ENCODE results near the gene NISCH.

Gene NISCH

GRCh38 chr3:52477076-52477795, 21.8 kb downstream of the NISCH start:
- Histone ChIP-seq H3K9me3 (ENCODE audit: control insufficient read depth, low read length) (no peaks in the 10 kb centered on the region), H3K79me1 (replicated peaks; ENCODE audit: low read length, poor library complexity, severe bottlenecking) (peaks cover 57% of the 10 kb centered on the region), H2BK5ac (ENCODE audit: low read depth, low read length, poor library complexity, severe bottlenecking) (no peak overlapping the region), H2BK12ac (ENCODE audit: low read length in 2 of 2) (no peak overlapping the region), H3K4me3 (ENCODE audit: insufficient read depth in 1 of 2, low read depth in 1 of 2, low read length in 2 of 2) (no peak overlapping the region), H3K36me3 (ENCODE audit: control insufficient read depth in 1 of 2, insufficient read depth in 2 of 2, low read depth in 1 of 2, low read length in 2 of 2) (peaks cover 93 to 95% of the 10 kb centered on the region in 2 experiments), H3K18ac (ENCODE audit: low read depth in 1 of 2, low read length in 2 of 2) (no peak overlapping the region), H3K4ac (ENCODE audit: low read depth in 1 of 2, low read length in 2 of 2) (no peak overlapping the region), H4K91ac (ENCODE audit: low read length) (no peak overlapping the region), H3K23ac (ENCODE audit: low read length in 2 of 2) (no peak overlapping the region), H3K27me3 (ENCODE audit: control insufficient read depth in 1 of 2, insufficient read depth in 1 of 2, low read length in 2 of 2) (no peaks in the 10 kb centered on the region), H2BK15ac (ENCODE audit: low read depth, poor library complexity, severe bottlenecking) (no peak overlapping the region), H3K27ac (ENCODE audit: low read length, poor library complexity, severe bottlenecking) (no peak overlapping the region), H3K14ac (ENCODE audit: low read length in 2 of 2) (no peak overlapping the region), H3K9ac (ENCODE audit: low read length) (no peak overlapping the region), H2AK5ac (ENCODE audit: low read length, severe bottlenecking) (no peak overlapping the region), H3K4me2 (ENCODE audit: low read length, poor library complexity, severe bottlenecking) (no peak overlapping the region), H2BK120ac (ENCODE audit: low read depth, low read length) (no peak overlapping the region), H2AFZ (ENCODE audit: low read depth, low read length) (no peak overlapping the region), H3K4me1 (ENCODE audit: control insufficient read depth, insufficient read depth, low read depth, low read length) (no peaks in the 10 kb centered on the region), H4K8ac (ENCODE audit: low read length) (no peak overlapping the region)
- WGBS: 96% methylated on average over 16 of the region's 16 CpGs
- DNase-seq: no peak

- Histone ChIP-seq H3K9ac (ENCODE audit: low read length) (no peak overlapping the region), H2BK12ac (ENCODE audit: low read length in 2 of 2) (no peak overlapping the region), H3K23ac (ENCODE audit: low read length in 2 of 2) (no peak overlapping the region), H2AFZ (ENCODE audit: low read depth, low read length) (no peak overlapping the region), H2BK120ac (ENCODE audit: low read depth, low read length) (no peak overlapping the region), H3K27me3 (ENCODE audit: control insufficient read depth in 1 of 2, insufficient read depth in 1 of 2, low read length in 2 of 2) (no peaks in the 10 kb centered on the region), H3K14ac (ENCODE audit: low read length in 2 of 2) (no peak overlapping the region), H3K18ac (ENCODE audit: low read depth in 1 of 2, low read length in 2 of 2) (no peak overlapping the region), H3K9me3 (ENCODE audit: control insufficient read depth, low read length) (no peaks in the 10 kb centered on the region), H3K4me3 (ENCODE audit: insufficient read depth in 1 of 2, low read depth in 1 of 2, low read length in 2 of 2) (no peak overlapping the region), H4K8ac (ENCODE audit: low read length) (no peak overlapping the region), H4K91ac (ENCODE audit: low read length) (no peak overlapping the region), H3K36me3 (ENCODE audit: control insufficient read depth in 1 of 2, insufficient read depth in 2 of 2, low read depth in 1 of 2, low read length in 2 of 2) (peaks cover 93 to 95% of the 10 kb centered on the region in 2 experiments), H3K79me1 (replicated peaks; ENCODE audit: low read length, poor library complexity, severe bottlenecking) (peaks cover 54% of the 10 kb centered on the region), H3K4ac (ENCODE audit: low read depth in 1 of 2, low read length in 2 of 2) (no peak overlapping the region), H2AK5ac (ENCODE audit: low read length, severe bottlenecking) (no peak overlapping the region), H2BK5ac (ENCODE audit: low read depth, low read length, poor library complexity, severe bottlenecking) (no peak overlapping the region), H3K27ac (ENCODE audit: low read length, poor library complexity, severe bottlenecking) (no peak overlapping the region), H3K4me1 (ENCODE audit: control insufficient read depth, insufficient read depth, low read depth, low read length) (peaks cover 1% of the 10 kb centered on the region), H3K4me2 (ENCODE audit: low read length, poor library complexity, severe bottlenecking) (no peak overlapping the region), H2BK15ac (ENCODE audit: low read depth, poor library complexity, severe bottlenecking) (no peak overlapping the region)
- 99% methylated on average over 6 of the region's 6 CpGs for WGBS
- DNase-seq: no peak
Measured at GRCh38 chr3:52477796-52478095, 22.3 kb downstream of the NISCH start.

GRCh38 chr3:52479037-52479876, 23.9 kb downstream of the NISCH start:
- no peak overlapping the region for H2BK120ac ChIP-seq (ENCODE audit: low read depth, low read length)

GRCh38 chr3:52479877-52480575, 24.6 kb downstream of the NISCH start:
- peaks cover 9% of the 10 kb centered on the region for H3K4me1 ChIP-seq (ENCODE audit: control insufficient read depth, insufficient read depth, low read depth, low read length)
- H3K4me3 ChIP-seq (ENCODE audit: insufficient read depth in 1 of 2, low read depth in 1 of 2, low read length in 2 of 2): no peak overlapping the region
- H2AK5ac ChIP-seq (ENCODE audit: low read length, severe bottlenecking): no peak overlapping the region
- no peak overlapping the region for H3K18ac ChIP-seq (ENCODE audit: low read depth in 1 of 2, low read length in 2 of 2)
- H3K27ac ChIP-seq (ENCODE audit: low read length, poor library complexity, severe bottlenecking): no peak overlapping the region
- H4K91ac ChIP-seq (ENCODE audit: low read length): no peak overlapping the region
- no peaks in the 10 kb centered on the region for H3K9me3 ChIP-seq (ENCODE audit: control insufficient read depth, low read length)
- H3K79me1 ChIP-seq (replicated peaks; ENCODE audit: low read length, poor library complexity, severe bottlenecking): peaks cover 54% of the 10 kb centered on the region
- H3K36me3 ChIP-seq (ENCODE audit: control insufficient read depth in 1 of 2, insufficient read depth in 2 of 2, low read depth in 1 of 2, low read length in 2 of 2): peaks cover 80 to 96% of the 10 kb centered on the region in 2 experiments
- H3K9ac ChIP-seq (ENCODE audit: low read length): no peak overlapping the region
- H3K23ac ChIP-seq (ENCODE audit: low read length in 2 of 2): no peak overlapping the region
- no peak for DNase-seq
- 96% methylated on average over 10 of the region's 16 CpGs for WGBS
- no peak overlapping the region for H2BK5ac ChIP-seq (ENCODE audit: low read depth, low read length, poor library complexity, severe bottlenecking)
- no peak overlapping the region for H3K4ac ChIP-seq (ENCODE audit: low read depth in 1 of 2, low read length in 2 of 2)
- no peak overlapping the region for H2BK15ac ChIP-seq (ENCODE audit: low read depth, poor library complexity, severe bottlenecking)
- no peaks in the 10 kb centered on the region for H3K27me3 ChIP-seq (ENCODE audit: control insufficient read depth in 1 of 2, insufficient read depth in 1 of 2, low read length in 2 of 2)
- H2AFZ ChIP-seq (ENCODE audit: low read depth, low read length): no peak overlapping the region
- no peak overlapping the region for H2BK12ac ChIP-seq (ENCODE audit: low read length in 2 of 2)
- no peak overlapping the region for H3K4me2 ChIP-seq (ENCODE audit: low read length, poor library complexity, severe bottlenecking)
- H3K14ac ChIP-seq (ENCODE audit: low read length in 2 of 2): no peak overlapping the region
- H2BK120ac ChIP-seq (ENCODE audit: low read depth, low read length): no peak overlapping the region
- H4K8ac ChIP-seq (ENCODE audit: low read length): no peak overlapping the region

More at GRCh38 chr3:52479037-52479876, 23.9 kb downstream of the NISCH start:
- no peak overlapping the region for H3K9ac ChIP-seq (ENCODE audit: low read length)
- H2AFZ ChIP-seq (ENCODE audit: low read depth, low read length): no peak overlapping the region
- H3K27me3 ChIP-seq (ENCODE audit: control insufficient read depth in 1 of 2, insufficient read depth in 1 of 2, low read length in 2 of 2): no peaks in the 10 kb centered on the region
- no peak overlapping the region for H2BK15ac ChIP-seq (ENCODE audit: low read depth, poor library complexity, severe bottlenecking)
- no peak overlapping the region for H4K8ac ChIP-seq (ENCODE audit: low read length)
- H3K36me3 ChIP-seq (ENCODE audit: control insufficient read depth in 1 of 2, insufficient read depth in 2 of 2, low read depth in 1 of 2, low read length in 2 of 2): peaks cover 86 to 90% of the 10 kb centered on the region in 2 experiments
- no peak overlapping the region for H3K14ac ChIP-seq (ENCODE audit: low read length in 2 of 2)
- H3K4me2 ChIP-seq (ENCODE audit: low read length, poor library complexity, severe bottlenecking): no peak overlapping the region
- no peak overlapping the region for H2BK5ac ChIP-seq (ENCODE audit: low read depth, low read length, poor library complexity, severe bottlenecking)
- no peak overlapping the region for H3K4me3 ChIP-seq (ENCODE audit: insufficient read depth in 1 of 2, low read depth in 1 of 2, low read length in 2 of 2)
- H2BK12ac ChIP-seq (ENCODE audit: low read length in 2 of 2): no peak overlapping the region
- H3K4ac ChIP-seq (ENCODE audit: low read depth in 1 of 2, low read length in 2 of 2): no peak overlapping the region
- H3K27ac ChIP-seq (ENCODE audit: low read length, poor library complexity, severe bottlenecking): no peak overlapping the region
- H3K18ac ChIP-seq (ENCODE audit: low read depth in 1 of 2, low read length in 2 of 2): no peak overlapping the region
- no peak overlapping the region for H2AK5ac ChIP-seq (ENCODE audit: low read length, severe bottlenecking)
- H3K9me3 ChIP-seq (ENCODE audit: control insufficient read depth, low read length): no peaks in the 10 kb centered on the region
- H3K23ac ChIP-seq (ENCODE audit: low read length in 2 of 2): no peak overlapping the region
- no peak overlapping the region for H4K91ac ChIP-seq (ENCODE audit: low read length)
- DNase-seq: no peak
- H3K79me1 ChIP-seq (replicated peaks; ENCODE audit: low read length, poor library complexity, severe bottlenecking): peaks cover 50% of the 10 kb centered on the region
- WGBS: 95% methylated on average over 7 of the region's 7 CpGs
- H3K4me1 ChIP-seq (ENCODE audit: control insufficient read depth, insufficient read depth, low read depth, low read length): peaks cover 9% of the 10 kb centered on the region

Measured in mesenchymal stem cell (in vitro differentiated cells and primary cell).